NK-92 (cell line): ENCODE results near the gene CFC1.
"Not testable (repeated sequence)": the region's sequence is repeated elsewhere in the genome, so short reads cannot be mapped to it uniquely, and the experiment has no call there.

Experiments
- DNase-seq: peaks from one replicate; lab custom pipeline; 2025; ENCODE audit not compliant: unreplicated experiment; lab: John Stamatoyannopoulos, UW

CFC1 gene

DNA sequence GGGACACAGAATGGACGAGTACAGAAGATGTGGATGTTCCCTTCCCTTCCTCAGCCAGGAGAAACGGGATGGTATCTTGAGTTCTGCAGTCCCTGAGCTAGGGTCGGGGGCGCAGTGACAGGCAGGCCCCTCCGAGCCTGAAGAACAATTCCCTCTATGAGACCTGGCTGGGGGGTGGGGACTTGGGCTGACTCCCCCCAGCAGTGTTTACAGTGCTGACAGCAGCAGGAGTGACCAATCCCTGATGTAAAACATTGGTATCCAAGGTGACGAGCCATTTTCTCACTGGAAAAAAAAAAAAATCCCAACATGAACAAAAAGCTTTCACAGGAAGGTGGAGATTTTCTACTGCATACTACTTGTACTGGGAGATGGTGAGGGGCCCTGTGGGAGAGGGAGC, at the start of gene CFC1:
TSS of gene CFC1 (minus strand) at position 183 of the 400 bp plus-strand sequence. CDS start 288 bp downstream, outside the sequence.
- DNase-seq: not testable (repeated sequence)

- DNase-seq: not testable (repeated sequence)
Measured at GRCh38 chr2:130641688-130642087, 42.3 kb upstream of the CFC1 start.

- not testable (repeated sequence) for DNase-seq
Measured at GRCh38 chr2:130638973-130639372, 39.6 kb upstream of the CFC1 start.

DNA sequence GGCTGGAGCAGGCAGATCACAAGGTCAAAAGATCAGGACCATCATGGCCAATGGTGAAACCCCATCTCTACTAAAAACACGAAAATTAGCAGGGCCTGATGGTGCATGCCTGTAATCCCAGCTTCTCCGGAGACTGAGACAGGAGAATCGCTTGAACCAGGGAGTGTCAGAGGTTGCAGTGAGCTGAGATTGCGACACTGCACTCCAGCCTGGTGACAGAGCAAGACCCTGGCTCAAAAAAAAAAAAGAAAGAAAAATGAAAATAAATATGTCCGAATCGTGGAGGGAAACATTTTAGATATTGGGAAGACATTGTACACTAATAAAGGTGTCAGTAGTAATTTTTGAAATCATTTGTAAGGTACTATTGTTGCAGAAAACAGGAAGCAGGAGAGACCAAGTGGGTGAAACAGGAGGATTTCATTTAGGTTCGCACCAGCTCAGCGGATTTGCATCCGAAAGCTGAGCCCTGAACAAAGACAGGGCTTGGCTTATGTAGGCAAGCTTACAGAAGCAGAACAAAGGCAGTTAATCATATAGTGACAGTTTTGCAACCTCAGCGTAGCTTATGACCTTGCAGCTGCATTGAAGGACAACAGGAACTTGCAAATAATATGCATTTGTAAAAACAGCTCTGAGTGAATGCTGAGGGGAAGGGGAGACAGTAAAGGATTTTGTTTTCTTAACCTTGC, 29.6 kb upstream of the CFC1 start:
- DNase-seq: not testable (repeated sequence)

- DNase-seq: not testable (repeated sequence)
Measured at GRCh38 chr2:130611140-130611539, 11.8 kb upstream of the CFC1 start, which contains the start of gene POTEJ. Gene POTEJ (plus strand): TSS chr2:130611440. CDS start chr2:130611533, 93 bp downstream.

DNA sequence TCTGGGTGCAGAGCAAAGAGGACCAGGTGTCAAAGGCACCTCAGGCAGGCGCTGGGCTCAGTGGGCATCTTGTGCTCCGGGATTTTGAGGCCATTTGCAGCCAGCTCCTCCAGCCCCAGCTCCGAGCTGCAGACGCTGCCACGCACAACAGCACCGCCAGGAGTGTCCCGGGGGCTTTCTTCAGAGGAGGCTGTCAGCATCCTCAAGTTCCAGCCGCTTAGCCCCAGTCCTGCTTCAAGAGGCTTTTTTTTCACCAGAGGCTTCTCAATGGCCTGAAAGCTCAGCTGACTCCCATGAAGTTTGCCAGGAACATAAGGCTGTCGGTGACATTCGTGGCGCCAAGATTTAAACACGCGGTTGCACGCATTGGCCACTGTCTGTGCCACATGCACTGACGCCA, 11.1 kb upstream of the CFC1 start:
- not testable (repeated sequence) for DNase-seq

DNA sequence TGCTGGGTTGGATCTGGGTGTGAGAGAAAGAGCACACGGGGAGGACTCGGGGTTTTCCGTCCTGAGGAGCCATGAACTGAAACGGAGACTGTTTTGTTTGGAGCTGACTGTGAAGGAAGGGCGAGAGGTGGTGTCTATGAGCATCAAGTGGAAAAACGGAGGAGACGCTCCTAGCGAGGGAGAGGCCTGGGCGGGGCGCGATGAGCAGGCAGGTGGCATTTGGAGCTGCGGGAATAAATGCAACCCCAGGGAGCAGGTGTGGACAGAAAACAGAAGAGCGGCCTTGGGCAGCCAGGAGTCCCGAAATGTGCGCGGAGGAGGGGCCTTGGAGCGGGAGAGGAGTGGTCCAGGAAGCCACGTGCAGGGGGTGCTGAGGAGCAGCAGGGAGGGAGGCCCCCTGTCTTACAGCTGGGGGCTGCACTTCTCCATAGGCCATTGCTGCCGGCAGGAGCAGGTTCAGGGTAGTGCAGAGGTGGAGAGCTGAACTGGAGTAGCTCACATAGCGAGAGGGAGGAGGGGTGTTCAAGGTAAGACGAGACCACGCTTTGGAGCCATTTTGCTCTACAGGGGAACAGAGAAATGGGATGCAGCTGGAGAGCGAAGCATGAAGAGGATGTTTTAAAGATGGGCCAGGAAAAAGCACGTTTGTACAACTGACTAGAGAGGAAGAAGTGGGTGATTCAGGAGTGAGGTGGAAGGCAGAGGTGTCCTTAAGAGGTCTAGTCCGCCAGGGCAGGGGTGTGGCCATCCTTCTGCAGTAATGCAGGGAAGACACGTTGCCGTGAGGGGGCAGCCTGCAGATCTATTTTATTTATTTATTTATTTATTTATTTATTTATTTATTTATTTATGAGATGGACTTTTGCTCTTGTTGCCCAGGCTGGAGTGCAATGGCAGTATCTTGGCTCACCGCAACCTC, 9.9 kb upstream of the CFC1 start:
- DNase-seq: not testable (repeated sequence)

DNA sequence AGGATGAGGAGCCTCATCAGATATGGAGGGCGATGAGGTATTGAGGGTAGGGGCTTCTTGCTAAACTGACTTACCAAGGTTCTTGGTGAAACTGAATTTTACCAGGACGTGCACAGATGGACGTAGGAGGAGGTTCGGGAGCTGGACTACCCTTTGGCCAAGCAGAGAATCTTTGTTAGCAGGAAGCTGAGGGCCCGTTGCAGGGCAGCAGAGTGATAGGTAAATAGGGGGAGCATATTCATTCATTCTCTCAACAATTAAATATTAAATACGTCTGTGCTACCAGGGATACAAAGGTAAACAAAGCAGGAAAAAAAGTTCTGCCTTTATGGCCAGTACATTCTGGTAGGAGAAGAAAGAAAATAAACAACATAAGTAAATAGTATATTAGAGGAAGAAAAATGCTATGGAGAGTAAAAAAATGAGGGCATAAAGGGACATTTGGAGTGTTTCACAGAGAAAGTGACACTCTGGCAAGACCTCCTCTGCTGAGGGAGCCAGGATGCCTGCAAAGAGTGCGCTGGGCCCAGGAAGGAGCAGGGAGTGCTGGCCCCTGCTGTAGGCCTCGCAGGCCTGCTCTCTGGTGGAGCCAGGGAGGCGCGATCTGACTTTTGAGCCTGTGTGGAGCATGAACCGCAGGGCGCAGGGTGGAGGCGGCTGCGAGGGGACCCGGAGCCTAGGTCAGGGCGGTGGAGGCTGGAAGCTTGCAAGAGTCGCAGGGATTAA, 9.1 kb upstream of the CFC1 start:
- DNase-seq: not testable (repeated sequence)

DNA sequence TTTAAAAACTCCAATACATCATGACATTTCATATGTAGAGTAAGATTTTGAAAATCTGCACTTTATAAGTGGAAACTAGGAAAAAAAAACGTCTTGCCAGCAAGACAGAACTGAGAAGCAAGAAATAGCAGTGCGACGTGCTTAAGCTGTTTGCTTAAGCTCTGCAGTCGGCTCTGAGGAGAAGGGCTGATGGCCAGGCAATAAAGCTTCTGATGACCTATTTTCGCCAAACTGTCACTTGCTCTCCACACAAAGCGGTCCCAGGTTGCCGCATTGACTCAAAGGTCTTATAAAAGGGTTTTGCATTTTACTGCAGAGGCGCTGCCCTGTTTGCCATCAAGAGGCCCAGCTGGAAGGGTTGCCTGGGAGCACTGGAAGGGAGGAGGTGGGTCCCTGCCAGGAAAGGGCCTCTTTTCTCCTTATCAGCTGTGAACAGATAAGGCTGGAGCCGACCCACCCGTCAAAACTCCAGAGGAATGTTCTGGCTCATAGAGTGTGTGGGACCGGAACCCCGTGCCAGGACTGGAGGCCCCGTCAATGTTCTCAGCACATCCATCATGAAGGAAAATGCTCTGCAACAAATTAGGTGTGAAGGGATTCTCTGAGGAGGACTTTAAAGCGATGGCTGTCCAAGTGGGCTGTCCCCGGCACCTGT, 2.4 kb upstream of the CFC1 start:
- not testable (repeated sequence) for DNase-seq

GRCh38 chr2:130599926-130600325, 551 bp upstream of the CFC1 start:
- not testable (repeated sequence) for DNase-seq

- DNase-seq: not testable (repeated sequence)
Measured at GRCh38 chr2:130598463-130598862, 912 bp downstream of the CFC1 start.

DNA sequence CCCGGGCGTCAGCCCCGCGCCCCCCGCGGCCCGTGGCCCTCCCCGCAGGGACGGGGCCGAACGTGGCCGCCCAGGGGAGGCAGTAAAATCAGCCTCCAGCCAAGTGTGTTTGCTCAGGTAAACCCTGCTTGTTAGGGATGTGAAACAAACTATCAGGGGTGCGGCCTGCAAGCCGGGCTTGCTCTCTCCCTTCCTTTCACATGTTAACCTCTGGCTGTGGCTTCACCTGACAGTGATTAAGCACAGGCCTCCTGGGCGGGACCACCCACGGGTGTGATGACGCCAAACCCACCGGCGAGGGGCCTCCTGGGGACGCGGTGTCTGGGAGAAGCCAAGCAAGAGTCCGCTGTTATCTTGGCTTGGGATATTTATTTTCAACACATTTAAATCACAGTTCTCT, 1.4 kb downstream of the CFC1 start:
- DNase-seq: not testable (repeated sequence)

DNA sequence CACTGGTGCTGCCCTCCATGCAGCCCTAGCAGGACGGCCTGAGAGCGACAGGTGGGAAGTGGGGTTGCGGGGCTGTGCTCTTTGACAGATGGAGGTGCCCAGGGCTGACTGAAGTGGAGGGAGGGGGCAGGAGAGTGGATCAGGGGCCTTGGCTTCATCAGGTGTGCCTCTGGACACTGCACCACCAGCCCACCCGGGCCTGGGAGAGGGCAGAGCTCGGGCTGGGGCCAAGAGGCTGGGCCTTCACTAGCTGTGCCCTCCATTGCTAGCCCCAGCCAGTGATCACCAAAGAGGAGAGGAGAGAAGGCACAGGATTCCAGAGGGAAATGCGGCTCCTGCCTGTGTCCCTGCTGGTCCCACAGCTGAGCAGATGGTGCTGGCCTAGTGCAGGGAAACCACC, 2.6 kb downstream of the CFC1 start:
- not testable (repeated sequence) for DNase-seq

- not testable (repeated sequence) for DNase-seq
Measured at GRCh38 chr2:130594011-130594410, 5.4 kb downstream of the CFC1 start.

- not testable (repeated sequence) for DNase-seq
Measured at GRCh38 chr2:130592791-130593414, 6.5 kb downstream of the CFC1 start.

GRCh38 chr2:130590842-130591359, 8.5 kb downstream of the CFC1 start:
- not testable (repeated sequence) for DNase-seq

DNA sequence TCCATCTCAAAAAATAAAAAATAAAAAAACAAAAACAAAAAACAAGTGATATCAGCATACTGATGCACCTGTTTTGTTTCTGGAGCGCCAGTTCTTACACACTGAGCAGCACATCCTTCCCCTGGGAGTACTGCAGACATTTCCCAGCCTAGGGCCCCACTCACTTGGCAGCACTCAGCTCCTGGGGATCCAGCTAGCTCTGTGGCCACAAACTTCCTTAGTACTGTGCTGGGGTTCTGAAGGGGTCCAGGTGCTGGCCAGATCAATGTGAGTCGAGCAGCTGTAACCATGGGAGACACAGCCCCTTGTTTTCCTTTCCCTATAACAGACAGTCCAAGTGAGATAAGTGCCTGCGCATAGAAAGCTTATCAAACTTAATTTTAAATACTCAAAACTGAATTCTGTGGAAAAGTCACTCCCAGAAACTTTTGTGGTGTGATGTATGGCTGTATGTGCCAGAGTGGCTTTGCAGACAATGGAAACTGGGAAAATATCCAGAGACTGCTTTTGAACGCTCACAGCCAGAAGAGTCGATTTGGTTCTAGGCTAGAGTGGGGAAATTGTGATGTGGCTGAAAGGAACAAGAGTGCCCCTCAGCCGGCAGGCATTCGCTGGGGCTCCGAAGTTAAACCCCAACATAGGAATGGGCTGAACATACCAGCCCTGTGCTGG, 9.1 kb downstream of the CFC1 start:
- DNase-seq: not testable (repeated sequence)

GRCh38 chr2:130588688-130589458, 10.5 kb downstream of the CFC1 start:
- not testable (repeated sequence) for DNase-seq

DNA sequence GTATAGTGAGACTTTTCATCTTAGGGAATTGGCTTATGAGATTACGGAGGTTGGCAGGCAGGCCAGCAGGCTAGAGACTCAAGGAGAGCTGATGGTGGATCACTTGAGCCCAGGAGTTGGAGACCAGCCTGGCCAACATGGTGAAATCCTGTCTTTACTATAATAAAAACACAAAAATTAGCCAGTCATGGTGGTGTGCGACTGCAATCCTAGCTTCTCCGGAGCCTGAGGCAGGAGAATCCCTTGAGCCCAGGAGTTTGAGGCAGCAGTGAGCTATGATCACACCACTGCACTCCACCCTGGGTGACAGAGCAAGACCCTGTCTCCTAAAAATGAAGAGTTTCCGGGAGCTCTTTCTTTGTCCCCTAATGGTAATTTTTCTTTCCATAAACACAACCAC, 14.6 kb downstream of the CFC1 start:
- not testable (repeated sequence) for DNase-seq
